Measurements from ENCODE around the gene GPR65.

Gene GPR65

DNA sequence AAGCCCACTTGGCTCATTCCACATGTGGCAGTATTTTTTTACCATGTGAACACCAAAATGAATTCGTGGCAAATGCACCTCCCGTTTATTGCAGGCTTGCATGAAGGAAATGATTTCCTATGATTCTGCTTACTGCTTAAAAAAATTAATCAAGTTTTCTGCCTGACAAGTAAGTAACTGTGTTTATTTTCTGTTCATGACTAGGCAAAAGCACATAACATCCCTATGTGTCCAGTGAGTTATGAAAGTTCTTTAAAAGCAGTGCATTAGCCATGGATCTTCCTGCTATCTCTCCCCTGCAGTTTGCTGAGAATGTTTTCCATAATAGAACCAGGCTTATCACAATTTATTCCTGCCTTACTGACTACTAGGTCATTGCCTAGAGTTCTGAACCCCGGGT lies 20.4 kb downstream of the GPR65 start:
- no peak overlapping the region for H3K27ac ChIP-seq (ENCODE audit: low read length)
- H3K4me3 ChIP-seq (ENCODE audit: low read length) = no peak overlapping the region
- H3K27me3 ChIP-seq (ENCODE audit: control insufficient read depth, insufficient read depth, low read length) = no peaks in the 10 kb centered on the region
- no peaks in the 10 kb centered on the region for H3K9me3 ChIP-seq (ENCODE audit: control insufficient read depth, low read depth, low read length)
- no peaks in the 10 kb centered on the region for H3K36me3 ChIP-seq (ENCODE audit: control insufficient read depth, low read depth, low read length)
- no peak overlapping the region for H3K9ac ChIP-seq (ENCODE audit: low read length)
- H3K4me1 ChIP-seq (ENCODE audit: control insufficient read depth, low read depth, low read length) = peaks cover 9% of the 10 kb centered on the region

DNA sequence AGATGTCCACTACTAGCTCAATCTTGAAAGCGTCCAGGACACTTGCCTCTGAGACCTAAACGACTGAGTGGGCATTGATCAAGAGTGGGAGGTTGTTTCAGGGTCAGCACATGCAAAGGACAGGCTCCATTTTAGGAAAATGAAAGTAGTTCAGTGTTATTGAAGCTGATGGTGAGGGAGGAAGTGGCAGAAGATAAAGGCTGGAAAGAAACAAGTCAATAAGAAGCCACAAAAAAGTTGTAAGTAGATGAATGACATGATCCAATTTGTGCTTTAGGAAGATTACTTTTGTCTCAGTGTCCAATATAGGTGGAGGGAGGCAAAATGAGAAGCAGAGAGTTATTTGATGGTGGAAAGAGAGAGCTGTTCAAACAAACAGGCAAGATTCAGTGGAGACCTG lies 22.0 kb downstream of the GPR65 start:
- Histone ChIP-seq H3K27ac (ENCODE audit: low read length) (no peak overlapping the region), H3K9ac (ENCODE audit: low read length) (no peak overlapping the region), H3K36me3 (ENCODE audit: control insufficient read depth, low read depth, low read length) (no peaks in the 10 kb centered on the region), H3K4me1 (ENCODE audit: control insufficient read depth, low read depth, low read length) (peaks cover 9% of the 10 kb centered on the region), H3K27me3 (ENCODE audit: control insufficient read depth, insufficient read depth, low read length) (no peaks in the 10 kb centered on the region), H3K9me3 (ENCODE audit: control insufficient read depth, low read depth, low read length) (no peaks in the 10 kb centered on the region), H3K4me3 (ENCODE audit: low read length) (no peak overlapping the region)

DNA sequence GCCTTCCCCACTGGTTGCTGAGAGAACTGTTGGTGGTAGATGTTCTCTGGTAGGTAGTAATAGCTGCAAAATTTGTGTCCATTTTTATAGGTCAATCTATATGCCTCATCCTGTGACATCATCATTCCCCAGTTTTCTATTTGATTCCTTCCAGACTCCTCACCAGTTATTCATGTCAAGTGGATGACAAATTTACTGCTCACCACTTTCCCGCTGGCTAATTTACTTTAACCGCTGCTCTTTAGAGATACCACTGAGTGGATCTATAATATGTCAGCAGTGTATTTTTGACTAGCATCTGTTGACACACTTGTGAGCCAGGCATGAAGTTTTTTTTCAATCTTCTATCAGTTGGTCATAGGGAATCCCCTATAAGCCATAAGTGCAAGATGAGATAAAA lies 24.6 kb downstream of the GPR65 start:
- no peaks in the 10 kb centered on the region for H3K9me3 ChIP-seq (ENCODE audit: control insufficient read depth, low read depth, low read length)
- H3K4me3 ChIP-seq (ENCODE audit: low read length) = no peak overlapping the region
- no peaks in the 10 kb centered on the region for H3K36me3 ChIP-seq (ENCODE audit: control insufficient read depth, low read depth, low read length)
- H3K9ac ChIP-seq (ENCODE audit: low read length) = no peak overlapping the region
- no peaks in the 10 kb centered on the region for H3K4me1 ChIP-seq (ENCODE audit: control insufficient read depth, low read depth, low read length)
- H3K27ac ChIP-seq (ENCODE audit: low read length) = no peak overlapping the region
- no peaks in the 10 kb centered on the region for H3K27me3 ChIP-seq (ENCODE audit: control insufficient read depth, insufficient read depth, low read length)

DNA sequence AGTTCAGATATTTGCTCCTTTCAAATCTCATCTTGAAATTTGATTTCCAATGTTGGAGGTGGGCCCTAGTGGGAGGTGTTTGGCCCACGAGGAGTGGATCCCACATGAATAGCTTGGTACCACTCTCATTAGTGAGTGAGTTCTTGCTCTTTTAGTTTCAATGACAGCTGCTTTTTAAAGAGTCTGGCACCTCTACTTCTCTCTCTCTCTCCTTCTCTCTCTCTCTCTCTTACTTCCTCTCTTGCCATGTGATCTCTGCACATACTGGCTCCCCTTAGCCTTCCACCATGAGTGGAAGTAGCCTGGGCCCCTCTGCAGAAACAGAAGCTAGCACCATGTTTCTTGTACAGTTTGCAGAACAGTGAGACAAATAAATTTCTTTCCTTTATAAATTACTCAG lies 25.1 kb downstream of the GPR65 start:
- no peaks in the 10 kb centered on the region for H3K27me3 ChIP-seq (ENCODE audit: control insufficient read depth, insufficient read depth, low read length)
- no peak overlapping the region for H3K4me3 ChIP-seq (ENCODE audit: low read length)
- H3K9ac ChIP-seq (ENCODE audit: low read length) = no peak overlapping the region
- H3K27ac ChIP-seq (ENCODE audit: low read length) = no peak overlapping the region
- H3K4me1 ChIP-seq (ENCODE audit: control insufficient read depth, low read depth, low read length) = no peaks in the 10 kb centered on the region
- no peaks in the 10 kb centered on the region for H3K9me3 ChIP-seq (ENCODE audit: control insufficient read depth, low read depth, low read length)
- no peaks in the 10 kb centered on the region for H3K36me3 ChIP-seq (ENCODE audit: control insufficient read depth, low read depth, low read length)

DNA sequence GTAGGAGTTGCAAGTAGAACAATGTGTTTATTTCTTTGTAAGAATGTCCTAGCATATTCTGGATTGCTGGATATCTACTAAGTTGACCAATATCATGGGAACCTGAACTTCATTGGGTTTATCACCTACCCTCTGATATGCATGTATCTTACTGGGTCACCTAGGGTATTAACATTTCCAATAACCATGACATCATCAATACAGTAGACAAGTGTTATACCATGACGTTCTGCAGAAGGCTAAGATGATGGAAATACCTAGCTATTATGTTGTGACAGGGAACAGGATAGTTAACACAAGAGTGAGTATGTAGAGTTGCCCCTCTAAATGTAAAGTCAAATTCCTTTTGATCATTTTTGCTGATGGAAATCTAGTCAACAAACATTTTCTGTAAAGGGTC lies 26.0 kb downstream of the GPR65 start:
- H3K27ac ChIP-seq (ENCODE audit: low read length) = no peak overlapping the region
- H3K36me3 ChIP-seq (ENCODE audit: control insufficient read depth, low read depth, low read length) = no peaks in the 10 kb centered on the region
- no peak overlapping the region for H3K4me3 ChIP-seq (ENCODE audit: low read length)
- H3K9ac ChIP-seq (ENCODE audit: low read length) = no peak overlapping the region
- no peaks in the 10 kb centered on the region for H3K4me1 ChIP-seq (ENCODE audit: control insufficient read depth, low read depth, low read length)
- no peaks in the 10 kb centered on the region for H3K27me3 ChIP-seq (ENCODE audit: control insufficient read depth, insufficient read depth, low read length)
- H3K9me3 ChIP-seq (ENCODE audit: control insufficient read depth, low read depth, low read length) = no peaks in the 10 kb centered on the region

DNA sequence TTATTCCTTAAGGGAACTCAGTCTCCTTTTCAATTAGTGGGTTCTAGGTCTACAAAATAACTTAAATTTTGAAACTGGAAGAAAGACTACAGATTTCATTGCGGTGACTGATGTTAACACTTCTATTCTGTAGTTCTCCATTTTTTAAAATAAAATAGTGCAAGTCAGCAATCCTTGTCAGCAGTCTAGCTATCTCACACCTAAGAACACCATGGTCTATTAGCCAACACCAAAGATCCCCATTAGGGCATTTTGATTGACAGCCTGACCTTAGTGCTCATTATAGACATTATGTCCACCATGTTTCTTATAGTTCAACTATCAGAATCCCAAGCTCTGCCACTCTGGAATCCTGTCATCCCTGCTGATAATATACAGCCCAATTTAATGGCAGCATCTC lies 27.4 kb downstream of the GPR65 start:
- Histone ChIP-seq H3K4me1 (ENCODE audit: control insufficient read depth, low read depth, low read length) (peaks cover 14% of the 10 kb centered on the region), H3K36me3 (ENCODE audit: control insufficient read depth, low read depth, low read length) (no peaks in the 10 kb centered on the region), H3K4me3 (ENCODE audit: low read length) (no peak overlapping the region), H3K27ac (ENCODE audit: low read length) (no peak overlapping the region), H3K27me3 (ENCODE audit: control insufficient read depth, insufficient read depth, low read length) (no peaks in the 10 kb centered on the region), H3K9me3 (ENCODE audit: control insufficient read depth, low read depth, low read length) (no peaks in the 10 kb centered on the region), H3K9ac (ENCODE audit: low read length) (no peak overlapping the region)

DNA sequence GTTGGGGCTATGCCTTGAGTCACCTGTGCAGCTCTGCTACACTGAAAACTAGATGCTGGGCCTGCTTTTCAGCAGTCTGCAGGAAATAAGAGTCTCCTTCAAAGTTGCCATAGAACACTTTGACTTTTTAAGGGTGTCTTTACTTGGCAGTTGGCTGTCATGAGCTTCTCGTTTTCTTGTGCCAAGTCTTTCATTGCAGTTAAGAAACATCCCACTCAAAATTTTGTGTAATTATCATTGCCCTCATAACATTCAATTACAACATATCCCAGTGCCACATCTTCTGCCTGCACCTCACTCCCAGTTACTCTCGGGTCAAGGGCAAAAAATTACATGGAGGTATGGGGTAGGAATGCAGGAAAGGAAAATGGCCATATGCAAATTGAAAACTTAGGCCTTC lies 29.1 kb downstream of the GPR65 start:
- H3K27me3 ChIP-seq (ENCODE audit: control insufficient read depth, insufficient read depth, low read length) = no peaks in the 10 kb centered on the region
- no peaks in the 10 kb centered on the region for H3K9me3 ChIP-seq (ENCODE audit: control insufficient read depth, low read depth, low read length)
- no peaks in the 10 kb centered on the region for H3K36me3 ChIP-seq (ENCODE audit: control insufficient read depth, low read depth, low read length)
- H3K27ac ChIP-seq (ENCODE audit: low read length) = no peak overlapping the region
- peaks cover 14% of the 10 kb centered on the region for H3K4me1 ChIP-seq (ENCODE audit: control insufficient read depth, low read depth, low read length)
- no peak overlapping the region for H3K4me3 ChIP-seq (ENCODE audit: low read length)
- no peak overlapping the region for H3K9ac ChIP-seq (ENCODE audit: low read length)

DNA sequence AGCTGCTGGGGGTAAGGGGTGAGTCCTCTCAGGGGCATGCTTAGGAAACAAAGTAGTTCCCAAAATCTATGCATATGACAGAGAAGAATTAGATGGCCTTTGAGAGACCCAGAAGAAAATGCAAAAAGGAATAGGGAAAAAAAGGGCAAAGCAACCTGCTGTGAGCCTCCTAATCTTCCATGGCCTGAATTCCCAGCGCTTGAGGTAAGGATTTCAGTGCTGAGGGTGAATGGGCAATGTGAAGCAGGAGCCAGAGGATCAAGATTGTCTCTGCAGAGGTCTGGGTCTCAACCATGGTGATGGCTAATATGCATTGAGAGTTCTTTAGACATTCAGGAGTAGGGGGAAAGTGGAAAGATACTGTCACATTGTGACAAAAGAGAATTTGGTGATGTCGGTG lies 31.5 kb downstream of the GPR65 start:
- H3K9ac ChIP-seq (ENCODE audit: low read length) = no peak overlapping the region
- H3K9me3 ChIP-seq (ENCODE audit: control insufficient read depth, low read depth, low read length) = no peaks in the 10 kb centered on the region
- H3K27me3 ChIP-seq (ENCODE audit: control insufficient read depth, insufficient read depth, low read length) = no peaks in the 10 kb centered on the region
- no peak overlapping the region for H3K4me3 ChIP-seq (ENCODE audit: low read length)
- no peak overlapping the region for H3K27ac ChIP-seq (ENCODE audit: low read length)
- no peaks in the 10 kb centered on the region for H3K36me3 ChIP-seq (ENCODE audit: control insufficient read depth, low read depth, low read length)
- H3K4me1 ChIP-seq (ENCODE audit: control insufficient read depth, low read depth, low read length) = peaks cover 14% of the 10 kb centered on the region

DNA sequence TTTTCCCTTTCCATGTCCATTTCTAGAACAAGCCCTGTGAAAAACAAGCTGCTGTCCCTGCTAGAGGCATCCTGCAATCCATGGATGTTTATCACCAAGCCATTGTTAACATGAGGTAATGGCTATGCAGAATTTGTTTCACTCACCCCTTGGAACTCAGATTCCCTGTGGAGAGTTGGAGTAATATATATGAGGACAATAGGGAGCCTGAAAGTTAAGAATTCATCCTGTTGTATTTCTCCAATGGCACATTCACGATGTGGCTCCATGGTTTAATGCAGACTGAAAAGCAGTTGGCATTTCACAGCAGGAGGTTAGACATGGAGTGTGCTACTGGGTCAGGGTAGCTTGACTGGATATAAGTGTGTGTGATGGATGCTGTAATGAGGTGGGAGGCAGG lies 32.4 kb downstream of the GPR65 start:
- Histone ChIP-seq H3K4me3 (ENCODE audit: low read length) (no peak overlapping the region), H3K9ac (ENCODE audit: low read length) (no peak overlapping the region), H3K36me3 (ENCODE audit: control insufficient read depth, low read depth, low read length) (no peaks in the 10 kb centered on the region), H3K27ac (ENCODE audit: low read length) (no peak overlapping the region), H3K27me3 (ENCODE audit: control insufficient read depth, insufficient read depth, low read length) (no peaks in the 10 kb centered on the region), H3K4me1 (ENCODE audit: control insufficient read depth, low read depth, low read length) (peaks cover 14% of the 10 kb centered on the region), H3K9me3 (ENCODE audit: control insufficient read depth, low read depth, low read length) (no peaks in the 10 kb centered on the region)

DNA sequence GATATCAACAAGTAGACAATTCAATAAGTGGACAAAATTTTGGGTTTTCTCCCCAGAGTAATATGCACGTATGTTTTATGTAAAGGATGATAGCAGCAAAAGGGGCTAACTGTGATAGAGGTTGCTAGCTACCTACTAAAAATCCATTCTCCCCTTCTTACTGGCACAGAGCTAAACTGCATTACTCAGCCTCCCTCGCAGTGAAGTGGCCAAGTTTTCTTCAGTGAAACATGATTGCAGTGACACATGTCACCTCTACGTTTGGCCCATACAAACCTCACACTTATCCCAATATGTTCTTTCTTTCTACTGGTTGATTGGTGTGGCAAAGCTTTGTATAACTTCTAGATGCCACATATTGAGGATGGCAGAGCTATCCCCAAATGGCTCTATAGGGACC lies 34.3 kb downstream of the GPR65 start:
- H3K36me3 ChIP-seq (ENCODE audit: control insufficient read depth, low read depth, low read length) = no peaks in the 10 kb centered on the region
- H3K4me1 ChIP-seq (ENCODE audit: control insufficient read depth, low read depth, low read length) = peaks cover 14% of the 10 kb centered on the region
- H3K27me3 ChIP-seq (ENCODE audit: control insufficient read depth, insufficient read depth, low read length) = no peaks in the 10 kb centered on the region
- H3K9ac ChIP-seq (ENCODE audit: low read length) = no peak overlapping the region
- H3K4me3 ChIP-seq (ENCODE audit: low read length) = no peak overlapping the region
- no peak overlapping the region for H3K27ac ChIP-seq (ENCODE audit: low read length)
- no peaks in the 10 kb centered on the region for H3K9me3 ChIP-seq (ENCODE audit: control insufficient read depth, low read depth, low read length)

DNA sequence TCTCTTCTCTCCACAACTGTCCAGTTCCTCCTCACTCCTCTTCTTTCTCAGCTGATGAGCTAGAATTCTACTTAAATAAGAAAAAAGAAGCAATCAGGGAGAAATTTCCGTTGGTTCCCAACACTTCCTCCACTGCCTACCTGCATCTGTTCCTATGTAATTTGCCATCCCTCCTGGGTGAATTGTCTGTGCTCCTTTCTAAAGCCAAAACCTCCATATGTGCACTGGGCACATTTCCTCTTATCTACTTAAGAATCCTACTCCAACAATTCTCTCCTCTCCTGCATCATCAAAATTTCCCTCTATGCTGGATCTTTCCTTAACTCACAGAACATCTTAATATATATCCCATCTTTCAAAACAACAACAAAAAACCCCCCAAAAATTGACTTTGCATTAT lies 35.2 kb downstream of the GPR65 start:
- Histone ChIP-seq H3K4me3 (ENCODE audit: low read length) (no peak overlapping the region), H3K36me3 (ENCODE audit: control insufficient read depth, low read depth, low read length) (no peaks in the 10 kb centered on the region), H3K9me3 (ENCODE audit: control insufficient read depth, low read depth, low read length) (no peaks in the 10 kb centered on the region), H3K9ac (ENCODE audit: low read length) (no peak overlapping the region), H3K27ac (ENCODE audit: low read length) (no peak overlapping the region), H3K27me3 (ENCODE audit: control insufficient read depth, insufficient read depth, low read length) (no peaks in the 10 kb centered on the region), H3K4me1 (ENCODE audit: control insufficient read depth, low read depth, low read length) (peaks cover 14% of the 10 kb centered on the region)

DNA sequence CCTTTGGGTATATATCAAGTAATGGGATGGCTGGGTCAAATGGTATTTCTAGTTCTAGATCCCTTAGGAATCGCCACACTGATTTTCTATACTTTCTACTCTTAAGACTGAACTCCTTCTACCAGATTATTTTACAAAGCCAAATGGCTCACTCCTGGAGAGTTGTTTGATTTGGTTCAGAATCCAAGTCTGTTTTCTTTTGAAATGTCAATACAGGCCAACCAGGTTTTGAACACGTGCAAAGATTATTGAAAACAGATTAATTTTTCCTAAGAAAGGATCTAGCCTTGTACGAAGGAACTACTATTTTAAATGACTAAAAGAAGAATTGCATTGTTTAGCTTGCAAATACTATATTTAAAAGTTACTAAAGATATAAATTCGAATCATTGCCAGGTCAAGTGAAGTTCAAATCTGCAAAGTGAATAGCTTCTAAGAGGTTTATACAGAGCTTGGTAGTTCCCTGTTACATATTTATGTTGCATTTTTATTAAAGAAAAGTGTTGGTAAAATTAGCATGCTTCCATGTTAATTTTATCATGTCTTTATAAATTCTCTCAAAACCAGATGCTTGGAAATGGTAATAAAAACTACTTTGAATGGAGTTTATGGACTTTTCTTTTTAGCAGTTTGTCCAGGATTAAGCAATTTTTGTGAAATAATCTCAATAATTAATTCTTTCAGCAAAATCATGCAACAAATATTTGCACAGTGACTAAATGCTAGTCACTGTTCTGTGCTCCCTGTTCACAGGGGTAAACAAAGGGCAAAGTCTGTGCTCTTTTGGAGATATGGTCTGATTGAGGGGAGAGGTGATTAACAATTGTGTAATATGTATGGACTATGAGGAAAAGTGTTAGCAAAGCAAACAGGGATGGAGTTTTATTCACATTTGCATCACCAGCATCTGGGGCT lies 38.9 kb downstream of the GPR65 start:
- no peaks in the 10 kb centered on the region for H3K27me3 ChIP-seq (ENCODE audit: control insufficient read depth, insufficient read depth, low read length)
- H3K36me3 ChIP-seq (ENCODE audit: control insufficient read depth, low read depth, low read length) = no peaks in the 10 kb centered on the region
- no peak overlapping the region for H3K27ac ChIP-seq (ENCODE audit: low read length)
- H3K9me3 ChIP-seq (ENCODE audit: control insufficient read depth, low read depth, low read length) = no peaks in the 10 kb centered on the region
- H3K4me3 ChIP-seq (ENCODE audit: low read length) = no peak overlapping the region
- no peak overlapping the region for H3K9ac ChIP-seq (ENCODE audit: low read length)
- no peaks in the 10 kb centered on the region for H3K4me1 ChIP-seq (ENCODE audit: control insufficient read depth, low read depth, low read length)

Data from iPS-18a (cell line).